ENCODE measurements around the gene ZNF747. TPM values are rescaled to one million over a fixed set of nuclear protein-coding genes. Genes with fewer than 3 reads are reported as not detected.
"Not testable (repeated sequence)": the region's sequence is repeated elsewhere in the genome, so short reads cannot be mapped to it uniquely, and the experiment has no call there.

Gene ZNF747
- total RNA-seq, 6 experiments from 2014 or later = 5.3 to 9.7 (median 6.4) TPM

- no peaks in the 10 kb centered on the region for H3K9me3 ChIP-seq
- H3K4me3 ChIP-seq = no peak overlapping the region
- TF ChIP-seq CTCF (IDR thresholded peaks at IDR 0.05) (no peak), POLR2A (IDR thresholded peaks at IDR 0.05) (no peak)
- no peak overlapping the region for H3K27ac ChIP-seq
- no peaks in the 10 kb centered on the region for H3K27me3 ChIP-seq
- H3K4me1 ChIP-seq = no peaks in the 10 kb centered on the region
- 73% methylated on average over 9 of the region's 10 CpGs for WGBS (ENCODE audit: insufficient coverage, low coverage, low lambda C conversion rate, missing lambda C conversion rate)
- H3K36me3 ChIP-seq = no peaks in the 10 kb centered on the region
- no peak for DNase-seq
- intact Hi-C loops (cut with DNase I) = no loop called here
- ATAC-seq = no peak
Measured at GRCh38 chr16:30541502-30542329, 7.1 kb upstream of the ZNF747 start.

GRCh38 chr16:30540916-30541464 is 6.3 kb upstream of the ZNF747 start:
- H3K4me1 ChIP-seq; H3K27ac ChIP-seq; ATAC-seq; H3K27me3 ChIP-seq; intact Hi-C loops (cut with DNase I); H3K4me3 ChIP-seq; DNase-seq; H3K36me3 ChIP-seq; H3K9me3 ChIP-seq: not testable (repeated sequence)
- WGBS (ENCODE audit: insufficient coverage, low coverage, low lambda C conversion rate, missing lambda C conversion rate) = 60% methylated on average over 3 of the region's 9 CpGs

- 95% methylated on average over 7 of the region's 13 CpGs for WGBS (ENCODE audit: insufficient coverage, low coverage, low lambda C conversion rate, missing lambda C conversion rate)
Measured at GRCh38 chr16:30539986-30540526, 5.4 kb upstream of the ZNF747 start.

GRCh38 chr16:30539000-30539964 is 4.6 kb upstream of the ZNF747 start:
- H3K4me1 ChIP-seq = peaks cover 0 to 7% (median 3%) of the 10 kb centered on the region in 4 donors

More at GRCh38 chr16:30539986-30540526, 5.4 kb upstream of the ZNF747 start:
- H3K27ac ChIP-seq; DNase-seq; H3K4me1 ChIP-seq; ATAC-seq; H3K4me3 ChIP-seq; H3K9me3 ChIP-seq; intact Hi-C loops (cut with DNase I); H3K36me3 ChIP-seq; H3K27me3 ChIP-seq: not testable (repeated sequence)

GRCh38 chr16:30536391-30537024 is 1.9 kb upstream of the ZNF747 start:
- Histone ChIP-seq H3K36me3 (peaks cover 0 to 13% (median 0%) of the 10 kb centered on the region in 4 donors), H3K4me1 (peaks cover 0 to 12% (median 6%) of the 10 kb centered on the region in 4 donors), H3K27ac (peak overlapping the region in 1 of 3 donors; percentile 95)
- H3K9me3 ChIP-seq; ATAC-seq; H3K4me3 ChIP-seq; intact Hi-C loops (cut with DNase I); DNase-seq; H3K27me3 ChIP-seq: not testable (repeated sequence)
- WGBS (ENCODE audit: insufficient coverage, low coverage, low lambda C conversion rate, missing lambda C conversion rate) = 91% methylated on average over 12 of the region's 13 CpGs

More at GRCh38 chr16:30539000-30539964, 4.6 kb upstream of the ZNF747 start:
- Histone ChIP-seq H3K4me3 (no peak overlapping the region), H3K36me3 (no peaks in the 10 kb centered on the region), H3K9me3 (no peaks in the 10 kb centered on the region), H3K27me3 (no peaks in the 10 kb centered on the region), H3K27ac (no peak overlapping the region)
- intact Hi-C loops (cut with DNase I) = no loop called here
- 71% methylated on average over 4 of the region's 8 CpGs for WGBS (ENCODE audit: insufficient coverage, low coverage, low lambda C conversion rate, missing lambda C conversion rate)
- TF ChIP-seq CTCF (IDR thresholded peaks at IDR 0.05) = no peak
- TF ChIP-seq POLR2A (IDR thresholded peaks at IDR 0.05) = no peak
- no peak for DNase-seq
- ATAC-seq = no peak
